H1 (cell line): Measurements from ENCODE around the gene TPT1. TPM values are rescaled to one million over a fixed set of nuclear protein-coding genes. Genes with fewer than 3 reads are reported as not detected.

Experiments used
- CHD2 ChIP-seq: IDR thresholded peaks from 2 replicates; pipeline ENCODE4 v1.6.1; 2012; ENCODE audit warnings: low read length, improper control_type of control experiment
- E2F6 ChIP-seq: IDR thresholded peaks from 2 replicates; pipeline ENCODE4 v1.6.1; 2012; ENCODE audit warnings: inconsistent platforms
- NRF1 ChIP-seq: IDR thresholded peaks from 2 replicates; pipeline ENCODE4 v1.6.1; 2011; ENCODE audit warnings: mild to moderate bottlenecking, low read depth, low read length, improper control_type of control experiment
- POLR2A ChIP-seq, 2 experiments: IDR thresholded peaks; 1 replicate in 1 of 2; 2 replicates in 1 of 2; pipeline ENCODE4 v1.6.1; 2011; ENCODE audit warnings: low read depth in 2 of 2, low read length in 2 of 2, mild to moderate bottlenecking in 2 of 2; ENCODE audit errors: control extremely low read depth in 1 of 2
- TAF1 ChIP-seq: IDR thresholded peaks from 2 replicates; pipeline ENCODE4 v1.6.1; 2011; ENCODE audit warnings: mild to moderate bottlenecking, low read depth, low read length
- YY1 ChIP-seq: IDR thresholded peaks from 2 replicates; pipeline ENCODE4 v1.6.1; 2011; ENCODE audit warnings: low read depth, mild to moderate bottlenecking, low read length
- ZNF274 ChIP-seq: IDR thresholded peaks from 2 replicates; pipeline ENCODE4 v1.7.0; 2012; ENCODE audit warnings: low read length, borderline replicate concordance; ENCODE audit errors: extremely low read depth
- polyA plus RNA-seq, 7 experiments: library from polyadenylated mRNA; depleted of rRNA in 3 of 7; stranded (reverse) in 5 of 7; unstranded in 2 of 7; fragments of >200 nt in 5 of 7; fragments of 200-250 nt in 2 of 7; gene quantifications; 1 replicate in 5 of 7; 2 replicates in 1 of 7; 4 replicates in 1 of 7; pipeline versions ENCODE4 v1.2.1 to v1.2.3, GENCODE V29; 2011 to 2013; ENCODE audit warnings: missing spikeins in 2 of 7, mixed read lengths in 2 of 7
- total RNA-seq: library from RNA; stranded (reverse); fragmentation: NEBNext Ultra II Directional; extraction: Animal tissue kit (Norgen Biotek cat#: 25700); gene quantifications from 2 replicates; pipeline ENCODE4 v1.2.1, GENCODE V29; 2021

The TPT1 gene
- total and polyA plus RNA-seq, 2 of the 8 experiments (the other 6 are each of a cell fraction or from before 2014, with no cell fraction given), result 2,245 to 2,279 TPM

DNA sequence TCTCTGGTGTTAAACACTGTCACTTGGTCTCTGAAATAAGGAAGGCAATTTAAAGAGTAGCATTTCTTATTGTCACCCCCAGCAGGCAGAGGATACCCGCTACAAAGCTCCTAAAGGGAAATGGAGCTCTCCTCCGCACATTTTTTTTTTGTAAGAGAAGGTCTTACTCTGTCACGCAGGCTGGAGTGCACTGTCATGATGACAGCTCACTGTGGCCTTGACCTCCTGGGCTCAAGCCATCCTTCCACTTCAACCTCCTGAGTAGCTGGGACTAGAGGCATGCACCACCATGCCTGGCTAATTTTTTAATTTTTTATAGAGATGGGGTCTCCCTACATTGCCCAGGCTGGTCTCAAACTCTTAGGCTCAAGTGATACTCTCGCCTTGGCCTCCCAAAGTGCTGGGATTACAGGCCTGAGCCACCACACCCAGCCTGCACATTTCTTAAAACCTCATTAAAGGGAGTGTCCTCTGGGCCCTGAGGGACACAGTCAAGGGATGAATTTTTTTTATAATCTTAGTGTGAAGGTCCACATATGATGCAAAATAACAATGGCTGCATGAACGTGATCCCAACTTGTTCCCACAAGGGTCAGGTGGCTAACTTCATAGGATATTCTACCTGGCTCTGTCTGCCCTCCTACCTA lies 45.0 kb upstream of the TPT1 start (continued):
- TF ChIP-seq POLR2A (IDR thresholded peaks at IDR 0.05; ENCODE audit: control extremely low read depth in 1 of 2, low read depth in 2 of 2, low read length in 2 of 2), result no peak
- no peak for TF ChIP-seq YY1
- no peak for TF ChIP-seq TAF1
- no peak for TF ChIP-seq NRF1
- no peak for TF ChIP-seq E2F6
- no peak for TF ChIP-seq ZNF274
- TF ChIP-seq CHD2, result no peak
